Liver (tissue), 9 donors: ENCODE data around the gene DNAH5. TPM values are rescaled to one million over a fixed set of nuclear protein-coding genes. Genes with fewer than 3 reads are reported as not detected.

Experiments used
- DNase-seq: peaks from one replicate; pipeline ENCODE4 v3.0.0-alpha.2; 2017; ENCODE audit warnings: low spot score
- H3K27ac ChIP-seq, 2 donors: one replicate each; pipeline ENCODE4 v1.7.0; 2013; ENCODE audit warnings: inconsistent platforms in 2 of 2, low read length in 2 of 2, control low read depth in 1 of 2, low read depth in 1 of 2, mild to moderate bottlenecking in 1 of 2
- H3K27me3 ChIP-seq, 4 donors: one replicate each; pipeline versions ENCODE4 v1.6.1 to v1.7.0; 2013; ENCODE audit warnings: low read length in 3 of 4, inconsistent platforms in 1 of 4, mild to moderate bottlenecking in 1 of 4, moderate library complexity in 1 of 4; ENCODE audit not compliant: control insufficient read depth in 4 of 4, insufficient read depth in 4 of 4
- H3K36me3 ChIP-seq, 4 donors: one replicate each; pipeline versions ENCODE4 v1.6.1 to v1.7.0; 2013; ENCODE audit warnings: low read length in 3 of 4, mild to moderate bottlenecking in 3 of 4, low read depth in 1 of 4, moderate library complexity in 1 of 4; ENCODE audit not compliant: control insufficient read depth in 4 of 4, insufficient read depth in 3 of 4
- H3K4me1 ChIP-seq, 4 donors: one replicate each; pipeline versions ENCODE4 v1.6.1 to v1.7.0; 2013; ENCODE audit warnings: low read length in 3 of 4, mild to moderate bottlenecking in 3 of 4, moderate library complexity in 1 of 4; ENCODE audit not compliant: control insufficient read depth in 4 of 4, insufficient read depth in 4 of 4
- H3K4me3 ChIP-seq, 3 donors: one replicate each; pipeline versions ENCODE4 v1.6.1 to v1.7.0; 2013; ENCODE audit warnings: low read length in 3 of 3, control low read depth in 1 of 3, low read depth in 1 of 3, mild to moderate bottlenecking in 1 of 3
- H3K9ac ChIP-seq, 2 donors: one replicate each; pipeline ENCODE4 v1.7.0; 2013; ENCODE audit warnings: low read length in 2 of 2, mild to moderate bottlenecking in 2 of 2, moderate library complexity in 2 of 2, control low read depth in 1 of 2, low read depth in 1 of 2
- H3K9me3 ChIP-seq, 4 donors: one replicate each; pipeline versions ENCODE4 v1.6.1 to v1.7.0; 2013; ENCODE audit warnings: low read length in 3 of 4; ENCODE audit not compliant: control insufficient read depth in 4 of 4
- ATF3 ChIP-seq: IDR thresholded peaks from 2 replicates; pipeline ENCODE4 v1.6.1; 2016; ENCODE audit warnings: antibody characterized with exemption
- EGR1 ChIP-seq, 2 donors: IDR thresholded peaks; 2 replicates each; pipeline ENCODE4 v1.6.1; 2016 to 2018; ENCODE audit warnings: antibody characterized with exemption in 2 of 2, low read depth in 2 of 2
- FOXA2 ChIP-seq: IDR thresholded peaks from 2 replicates; pipeline ENCODE4 v1.6.1; 2016; ENCODE audit warnings: antibody characterized with exemption
- GABPA ChIP-seq, 2 donors: IDR thresholded peaks in 1 of 2; conservative IDR thresholded peaks in 1 of 2; 2 replicates each; pipeline ENCODE4 v1.6.1; 2016; ENCODE audit warnings: antibody characterized with exemption in 2 of 2, mild to moderate bottlenecking in 1 of 2, moderate library complexity in 1 of 2
- HNF4A ChIP-seq, 2 donors: conservative IDR thresholded peaks; 2 replicates each; pipeline ENCODE4 v1.6.1; 2016; ENCODE audit warnings: antibody characterized with exemption in 2 of 2, mild to moderate bottlenecking in 2 of 2
- HNF4G ChIP-seq: IDR thresholded peaks from 2 replicates; pipeline ENCODE4 v1.6.1; 2016; ENCODE audit warnings: antibody characterized with exemption
- JUND ChIP-seq, 2 donors: IDR thresholded peaks; 2 replicates each; pipeline ENCODE4 v1.6.1; 2016; ENCODE audit warnings: antibody characterized with exemption in 2 of 2
- MAX ChIP-seq: IDR thresholded peaks from 2 replicates; pipeline ENCODE4 v1.6.1; 2016; ENCODE audit warnings: antibody characterized with exemption
- NR2F2 ChIP-seq: IDR thresholded peaks from 2 replicates; pipeline ENCODE4 v1.6.1; 2016; ENCODE audit warnings: antibody characterized with exemption
- RAD21 ChIP-seq, 2 donors: IDR thresholded peaks; 2 replicates each; pipeline ENCODE4 v1.6.1; 2016; ENCODE audit warnings: antibody characterized with exemption in 2 of 2, mild to moderate bottlenecking in 2 of 2
- REST ChIP-seq: IDR thresholded peaks from 2 replicates; pipeline ENCODE4 v1.6.1; 2016; ENCODE audit warnings: antibody characterized with exemption, mild to moderate bottlenecking
- RXRA ChIP-seq, 2 donors: IDR thresholded peaks; 2 replicates each; pipeline ENCODE4 v1.6.1; 2017 to 2018; ENCODE audit warnings: antibody characterized with exemption in 2 of 2, mild to moderate bottlenecking in 1 of 2
- SP1 ChIP-seq: IDR thresholded peaks from 2 replicates; pipeline ENCODE4 v1.6.1; 2018; ENCODE audit warnings: antibody characterized with exemption, mild to moderate bottlenecking
- ZBTB33 ChIP-seq: IDR thresholded peaks from 2 replicates; pipeline ENCODE4 v1.6.1; 2016; ENCODE audit warnings: antibody characterized with exemption
- WGBS: extraction: QIAGEN DNeasy Blood & Tissue Kit; methylation state at CpG from one replicate; pipeline ENCODE4 v1.1.7; 2013; 5-methylcytosine and 5-hydroxymethylcytosine counted together
- polyA plus RNA-seq, 2 donors: library from polyadenylated mRNA; stranded (reverse) in 1 of 2; unstranded in 1 of 2; fragments of 200-250 nt in 1 of 2; fragments of >200 nt in 1 of 2; fragmentation: Nextera tagmentation in 1 of 2; extraction: Ambion mirVana in 1 of 2; gene quantifications; one replicate each; pipeline versions ENCODE4 v1.2.1 to v1.2.3, GENCODE V29; 2013 to 2015
- total RNA-seq, 2 donors: library from RNA; depleted of rRNA; stranded (reverse); fragments of >200 nt; gene quantifications; one replicate each; pipeline ENCODE4 v1.2.3, GENCODE V29; 2014
- donor health status: healthy.
- donor health status: healthy.
- donor health status: healthy.
- donor health status: healthy.
- donor health status: healthy.

Gene DNAH5
- total and polyA plus RNA-seq, 4 donors = 0.19 to 14.8 (median 4.4) TPM

- TF ChIP-seq ZBTB33 (no peak), GABPA (IDR thresholded peaks at IDR 0.05 in 1 of 2, conservative IDR thresholded peaks at IDR 0.05 in 1 of 2) (no peak), FOXA2 (no peak), SP1 (no peak)
These were observed 45.9 kb downstream of the DNAH5 start (continued) for GRCh38 chr5:13898569-13898968.

- TF ChIP-seq RAD21 (IDR thresholded peaks at IDR 0.05) = no peak
These were observed 66.1 kb downstream of the DNAH5 start for GRCh38 chr5:13878357-13878756.

GRCh38 chr5:13866792-13867191 lies 77.7 kb downstream of the DNAH5 start:
- DNase-seq = no peak
- TF ChIP-seq JUND (IDR thresholded peaks at IDR 0.05) (no peak), REST (peak; percentile 98)
- 24% methylated on average over 5 of the region's 5 CpGs for WGBS

More at GRCh38 chr5:13878357-13878756, 66.1 kb downstream of the DNAH5 start:
- no peak overlapping the region for H3K4me3 ChIP-seq
- 72% methylated on average over 4 of the region's 4 CpGs for WGBS
- H3K4me1 ChIP-seq = no peaks in the 10 kb centered on the region
- H3K36me3 ChIP-seq = no peaks in the 10 kb centered on the region
- H3K27ac ChIP-seq = no peak overlapping the region
- H3K9ac ChIP-seq = no peak overlapping the region
- no peaks in the 10 kb centered on the region for H3K27me3 ChIP-seq
- no peak for DNase-seq
- H3K9me3 ChIP-seq = peaks cover 0 to 10% (median under 1%) of the 10 kb centered on the region in 4 donors

GRCh38 chr5:13865312-13865711 lies 79.2 kb downstream of the DNAH5 start:
- Histone ChIP-seq H3K9ac (no peak overlapping the region), H3K27me3 (no peaks in the 10 kb centered on the region), H3K27ac (no peak overlapping the region), H3K4me3 (no peak overlapping the region), H3K4me1 (no peaks in the 10 kb centered on the region), H3K9me3 (no peaks in the 10 kb centered on the region), H3K36me3 (no peaks in the 10 kb centered on the region)
- DNase-seq = no peak
- no peak for TF ChIP-seq RAD21 (IDR thresholded peaks at IDR 0.05)
- TF ChIP-seq SP1 = no peak
- no peak for TF ChIP-seq REST
- no peak for TF ChIP-seq HNF4G
- no peak for TF ChIP-seq NR2F2
- no peak for TF ChIP-seq FOXA2
- TF ChIP-seq GABPA (IDR thresholded peaks at IDR 0.05 in 1 of 2, conservative IDR thresholded peaks at IDR 0.05 in 1 of 2) = no peak
- TF ChIP-seq EGR1 (IDR thresholded peaks at IDR 0.05; ENCODE audit: low read depth in 2 of 2) = no peak
- no peak for TF ChIP-seq ATF3
- no peak for TF ChIP-seq HNF4A (conservative IDR thresholded peaks at IDR 0.05)
- TF ChIP-seq MAX = no peak
- no peak for TF ChIP-seq ZBTB33
- no peak for TF ChIP-seq RXRA (IDR thresholded peaks at IDR 0.05)

More at GRCh38 chr5:13866792-13867191, 77.7 kb downstream of the DNAH5 start:
- H3K4me1 ChIP-seq = no peaks in the 10 kb centered on the region
- no peak overlapping the region for H3K27ac ChIP-seq
- no peak overlapping the region for H3K9ac ChIP-seq
- H3K27me3 ChIP-seq = no peaks in the 10 kb centered on the region
- H3K9me3 ChIP-seq = no peaks in the 10 kb centered on the region
- no peak overlapping the region for H3K4me3 ChIP-seq
- H3K36me3 ChIP-seq = no peaks in the 10 kb centered on the region
